Vagina (tissue), 2 donors: ENCODE measurements around the gene GPC5. TPM values are rescaled to one million over a fixed set of nuclear protein-coding genes. Genes with fewer than 3 reads are reported as not detected.

ENCODE experiments used
- DNase-seq, 2 donors: peaks; one replicate each; pipeline ENCODE4 v3.0.0-alpha.2; 2017; ENCODE audit errors: extremely low spot score in 2 of 2
- H3K27ac ChIP-seq: fragments of 200-600 bp; sonication (generic); one replicate; pipeline ENCODE4 v1.5.1; 2019
- H3K27me3 ChIP-seq: fragments of 200-600 bp; sonication (generic); one replicate; pipeline ENCODE4 v1.5.1; 2019
- H3K36me3 ChIP-seq, 2 donors: fragments of 200-600 bp; sonication (generic); one replicate each; pipeline ENCODE4 v1.5.1; 2017 to 2019
- H3K4me1 ChIP-seq: fragments of 200-600 bp; sonication (generic); one replicate; pipeline ENCODE4 v1.5.1; 2019
- H3K4me3 ChIP-seq, 2 donors: fragments of 200-600 bp; sonication (generic); 1 replicate in 1 of 2; 2 replicates in 1 of 2; pipeline ENCODE4 v1.5.1; 2016 to 2019
- H3K9me3 ChIP-seq: fragments of 200-600 bp; sonication (generic); one replicate; pipeline ENCODE4 v1.5.1; 2019
- CTCF ChIP-seq, 3 experiments: fragments of 450-650 bp in 2 of 3; fragments of 200-600 bp in 1 of 3; sonication (generic) in 1 of 3; IDR thresholded peaks; one replicate each; pipeline ENCODE4 v1.5.1; 2017 to 2019; ENCODE audit warnings: antibody characterized with exemption in 3 of 3, mild to moderate bottlenecking in 2 of 3, moderate library complexity in 2 of 3
- POLR2A ChIP-seq, 2 donors: fragments of 450-650 bp; IDR thresholded peaks; one replicate each; pipeline ENCODE4 v1.6.1; 2017; ENCODE audit warnings: antibody characterized with exemption in 2 of 2, mild to moderate bottlenecking in 2 of 2, moderate library complexity in 2 of 2
- POLR2AphosphoS5 ChIP-seq, 2 donors: sonication (generic); formaldehyde crosslinking; IDR thresholded peaks; one replicate each; pipeline ENCODE4 v1.9.0; 2017; ENCODE audit warnings: antibody characterized with exemption in 2 of 2, mild to moderate bottlenecking in 2 of 2, low read depth in 1 of 2; ENCODE audit not compliant: insufficient read depth in 1 of 2
- intact Hi-C: fragments of 100-400 bp; cut with DNase I; formaldehyde crosslinking; loops from one replicate; pipeline ENCODE4 v1.15.1; 2023
- total RNA-seq: library from RNA; depleted of rRNA; stranded (reverse); fragments of >200 nt; gene quantifications from one replicate; pipeline ENCODE4 v1.2.3, GENCODE V29; 2016

Gene GPC5
- total RNA-seq, 1 donor from 2014 or later, result 1.7 TPM

DNA sequence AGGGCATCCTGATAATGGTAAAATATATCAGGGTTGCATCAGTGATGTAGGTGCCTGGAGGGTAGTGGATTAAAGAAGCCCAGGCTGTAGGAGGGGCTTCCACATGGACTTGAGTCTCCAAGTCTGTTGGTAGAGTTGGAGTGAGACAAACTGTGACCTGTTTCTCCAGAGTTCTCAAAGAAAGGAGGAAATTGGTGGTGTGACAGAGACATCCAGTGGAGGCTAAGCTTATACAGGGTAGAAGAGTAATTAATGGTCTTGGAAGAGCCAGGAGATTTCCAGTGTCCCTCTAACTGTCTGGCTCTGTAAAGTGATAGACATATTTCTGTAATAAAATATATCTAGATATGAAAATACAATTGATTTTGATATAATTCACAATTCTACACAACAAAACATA lies 61.1 kb downstream of the GPC5 start:
- Histone ChIP-seq H3K36me3 (no peaks in the 10 kb centered on the region), H3K27me3 (no peaks in the 10 kb centered on the region), H3K9me3 (no peaks in the 10 kb centered on the region), H3K4me3 (no peak overlapping the region), H3K4me1 (no peaks in the 10 kb centered on the region), H3K27ac (no peak overlapping the region)
- no peak for DNase-seq
- intact Hi-C loops, result no loop called here
- TF ChIP-seq CTCF (IDR thresholded peaks at IDR 0.05) (no peak), POLR2AphosphoS5 (IDR thresholded peaks at IDR 0.05; ENCODE audit: insufficient read depth in 1 of 2, low read depth in 1 of 2) (no peak), POLR2A (IDR thresholded peaks at IDR 0.05) (no peak)

DNA sequence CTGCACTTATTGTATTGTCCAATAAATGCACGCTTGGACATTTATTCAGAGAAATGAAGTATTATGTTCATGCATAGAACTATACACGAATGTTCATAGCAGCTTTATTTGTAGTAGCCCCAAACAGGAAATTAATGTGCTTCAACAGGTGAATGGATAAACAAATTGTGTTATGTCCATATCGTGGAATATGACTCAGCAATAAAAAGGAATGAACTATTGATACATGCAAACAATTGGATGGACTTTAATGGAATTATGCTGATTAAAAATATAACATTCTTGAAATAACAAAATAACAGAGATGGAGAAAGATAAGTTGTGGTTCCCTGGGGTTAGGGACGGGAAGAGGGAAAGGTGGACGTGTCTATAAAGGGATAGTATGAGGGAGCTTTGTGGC lies 65.9 kb downstream of the GPC5 start:
- no peaks in the 10 kb centered on the region for H3K9me3 ChIP-seq
- H3K4me3 ChIP-seq, result no peak overlapping the region
- no peak for DNase-seq
- no peak for TF ChIP-seq POLR2AphosphoS5 (IDR thresholded peaks at IDR 0.05; ENCODE audit: insufficient read depth in 1 of 2, low read depth in 1 of 2)
- no peak for TF ChIP-seq CTCF (IDR thresholded peaks at IDR 0.05)
- TF ChIP-seq POLR2A (IDR thresholded peaks at IDR 0.05), result no peak
- no peaks in the 10 kb centered on the region for H3K27me3 ChIP-seq
- no peak overlapping the region for H3K27ac ChIP-seq
- intact Hi-C loops, result no loop called here
- H3K36me3 ChIP-seq, result no peaks in the 10 kb centered on the region
- H3K4me1 ChIP-seq, result no peaks in the 10 kb centered on the region

DNA sequence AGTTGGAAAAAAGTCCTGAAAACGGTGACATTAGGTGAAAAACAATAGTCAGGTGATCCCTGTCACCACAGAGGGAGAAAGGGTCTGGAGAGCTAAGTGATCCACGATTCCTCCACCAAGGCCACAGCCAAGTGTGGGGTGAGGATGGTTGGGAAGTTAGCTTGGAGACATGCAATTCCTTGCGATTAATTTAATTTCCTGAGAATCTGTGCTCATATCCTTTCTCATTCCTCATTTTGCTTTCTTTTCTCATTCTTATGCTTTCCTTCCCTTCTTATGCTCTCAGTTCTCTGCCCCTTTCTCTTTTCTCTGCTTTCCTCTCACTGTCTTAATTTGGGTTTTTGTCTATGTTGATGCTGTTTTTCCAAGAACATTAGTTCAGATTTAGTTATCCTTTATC lies 68.8 kb downstream of the GPC5 start:
- H3K36me3 ChIP-seq, result no peaks in the 10 kb centered on the region
- TF ChIP-seq CTCF (IDR thresholded peaks at IDR 0.05) (no peak), POLR2AphosphoS5 (IDR thresholded peaks at IDR 0.05; ENCODE audit: insufficient read depth in 1 of 2, low read depth in 1 of 2) (no peak)

DNA sequence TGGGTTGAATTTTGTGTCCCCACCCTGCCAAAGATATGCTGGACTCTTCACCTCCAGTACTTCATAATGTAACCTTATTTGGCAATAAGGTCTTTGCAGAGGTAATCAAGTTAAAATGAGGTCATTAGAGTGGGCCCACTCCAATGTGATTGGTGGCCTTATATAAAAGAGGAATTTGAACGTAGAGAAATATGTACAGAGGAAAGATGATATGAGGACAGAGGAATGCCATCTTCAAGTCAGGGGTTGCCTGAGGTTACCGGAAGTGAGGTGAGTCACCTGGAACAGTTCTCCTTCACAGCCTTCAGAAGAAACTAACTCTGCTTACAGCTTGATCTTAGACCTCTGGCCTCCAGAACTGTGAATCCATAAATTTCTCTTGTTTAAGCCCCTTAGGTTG lies 69.9 kb downstream of the GPC5 start:
- no peaks in the 10 kb centered on the region for H3K36me3 ChIP-seq
- no peak overlapping the region for H3K4me3 ChIP-seq
- no peaks in the 10 kb centered on the region for H3K27me3 ChIP-seq
- H3K4me1 ChIP-seq, result no peaks in the 10 kb centered on the region
- no peak overlapping the region for H3K27ac ChIP-seq
- TF ChIP-seq POLR2A (IDR thresholded peaks at IDR 0.05) (no peak), CTCF (IDR thresholded peaks at IDR 0.05) (no peak), POLR2AphosphoS5 (IDR thresholded peaks at IDR 0.05; ENCODE audit: insufficient read depth in 1 of 2, low read depth in 1 of 2) (no peak)
- intact Hi-C loops, result no loop called here
- H3K9me3 ChIP-seq, result no peaks in the 10 kb centered on the region
- no peak for DNase-seq

More for the DNA sequence above, 68.8 kb downstream of the GPC5 start:
- Histone ChIP-seq H3K27ac (no peak overlapping the region), H3K27me3 (no peaks in the 10 kb centered on the region), H3K9me3 (no peaks in the 10 kb centered on the region), H3K4me1 (no peaks in the 10 kb centered on the region), H3K4me3 (no peak overlapping the region)
- no peak for DNase-seq
- intact Hi-C loops, result no loop called here

DNA sequence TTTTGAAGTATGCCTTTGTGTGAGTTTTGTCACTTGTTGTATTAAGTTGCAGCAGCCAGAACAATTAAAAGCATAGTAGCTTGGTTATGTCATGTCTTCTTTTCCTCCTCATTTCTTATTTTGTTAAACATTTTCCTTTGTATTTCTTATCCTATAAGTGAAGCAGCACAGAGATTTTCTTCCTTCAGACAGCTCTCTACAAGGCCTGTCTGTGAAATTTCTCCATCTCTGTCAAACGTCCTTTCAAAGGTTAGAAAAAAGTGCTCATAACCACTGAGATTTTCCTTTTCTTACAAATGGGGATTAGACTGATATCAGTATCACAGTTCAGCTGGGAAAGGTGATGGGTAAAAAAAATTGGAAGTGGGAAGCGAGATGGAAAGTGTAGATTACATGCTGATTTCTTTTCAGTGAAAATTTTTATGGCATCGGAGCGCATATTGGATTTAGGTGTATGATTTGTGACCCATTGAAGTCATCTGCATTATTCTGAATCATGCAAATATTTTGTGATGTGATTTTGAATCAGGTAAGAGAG lies 71.7 kb downstream of the GPC5 start:
- Histone ChIP-seq H3K36me3 (no peaks in the 10 kb centered on the region), H3K9me3 (no peaks in the 10 kb centered on the region), H3K27me3 (no peaks in the 10 kb centered on the region), H3K4me1 (no peaks in the 10 kb centered on the region), H3K27ac (no peak overlapping the region), H3K4me3 (no peak overlapping the region)
- TF ChIP-seq POLR2AphosphoS5 (IDR thresholded peaks at IDR 0.05; ENCODE audit: insufficient read depth in 1 of 2, low read depth in 1 of 2) (no peak), CTCF (IDR thresholded peaks at IDR 0.05) (no peak), POLR2A (IDR thresholded peaks at IDR 0.05) (no peak)
- intact Hi-C loops, result no loop called here
- DNase-seq, result no peak
